Forelimb muscle (tissue), 1 donor: ENCODE data around the gene CHST15. TPM values are rescaled to one million over a fixed set of nuclear protein-coding genes. Genes with fewer than 3 reads are reported as not detected.

Experiments
- DNase-seq: peaks from one replicate; pipeline ENCODE4 v3.0.0-alpha.2; 2013; ENCODE audit warnings: low read depth
- polyA plus RNA-seq: library from polyadenylated mRNA; unstranded; fragments of 120-200 nt; gene quantifications from one replicate; pipeline ENCODE4 v1.2.1, GENCODE V29; 2013; ENCODE audit not compliant: insufficient read length

Gene CHST15
- polyA plus RNA-seq, 1 donor: 13.9 TPM

DNA sequence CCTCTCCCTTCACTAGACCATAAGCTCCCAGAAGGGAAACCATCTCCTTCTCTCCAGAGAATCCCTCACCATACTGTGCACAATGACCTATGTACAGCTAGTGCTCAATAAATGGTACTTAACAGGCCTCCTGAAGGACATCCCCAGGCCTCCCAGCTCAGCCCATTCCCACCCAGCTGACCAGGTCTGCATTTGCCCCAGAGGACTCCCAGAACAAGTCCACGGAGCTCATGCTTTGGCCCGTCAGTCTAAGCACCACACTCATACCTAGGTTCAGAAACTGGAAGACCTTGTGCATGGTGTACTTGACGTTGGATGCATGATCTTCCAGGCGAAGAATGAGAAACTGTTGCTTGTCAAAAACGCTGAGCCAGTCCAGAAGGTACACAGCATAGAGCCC lies 81.3 kb downstream of the CHST15 start:
- DNase-seq: no peak

DNA sequence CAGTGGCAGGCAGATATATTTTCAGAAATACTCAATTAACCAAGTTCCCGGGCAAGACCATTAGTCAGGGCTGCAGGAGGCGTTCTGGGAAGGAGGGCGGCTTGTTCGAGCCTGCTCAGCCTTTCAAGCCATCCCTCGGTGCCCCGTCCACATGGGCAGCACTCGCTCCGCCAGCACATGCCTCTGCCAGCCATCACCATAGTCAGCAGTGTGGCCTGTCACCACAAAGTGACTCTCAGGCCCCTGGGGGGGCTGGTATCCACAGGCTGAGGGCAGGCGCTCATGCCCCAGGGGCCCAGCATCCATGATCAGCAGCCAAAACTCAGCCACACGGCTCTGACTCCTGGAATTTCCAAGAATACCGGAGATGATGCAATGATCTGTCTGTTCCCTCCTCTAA lies 81.9 kb downstream of the CHST15 start:
- DNase-seq: no peak

GRCh38 chr10:124010563-124011131 lies 82.8 kb downstream of the CHST15 start:
- DNase-seq: no peak

GRCh38 chr10:124010024-124010423 lies 83.4 kb downstream of the CHST15 start:
- DNase-seq: no peak

- peak; percentile 77 for DNase-seq
Measured at GRCh38 chr10:124009231-124010015, 84.0 kb downstream of the CHST15 start.

DNA sequence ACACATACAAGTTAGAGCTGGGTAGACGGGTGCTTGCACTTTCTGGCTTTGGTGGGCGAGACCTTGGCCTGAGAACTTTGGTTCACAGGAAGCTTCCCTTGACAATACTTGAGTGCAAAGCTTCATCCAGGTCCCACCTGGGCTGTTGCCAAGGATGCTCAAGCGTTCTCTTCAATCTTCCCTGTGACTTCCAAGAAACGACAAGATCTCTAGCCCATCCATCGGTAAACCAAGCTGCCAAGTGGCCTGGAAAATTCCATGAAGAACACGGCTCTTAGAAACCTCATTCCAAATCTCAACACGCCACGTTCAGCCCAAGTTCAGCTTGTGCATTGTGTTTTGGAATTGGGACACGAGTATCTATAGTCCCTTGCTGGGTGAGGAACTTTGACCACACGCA lies 84.7 kb downstream of the CHST15 start:
- DNase-seq: no peak

DNA sequence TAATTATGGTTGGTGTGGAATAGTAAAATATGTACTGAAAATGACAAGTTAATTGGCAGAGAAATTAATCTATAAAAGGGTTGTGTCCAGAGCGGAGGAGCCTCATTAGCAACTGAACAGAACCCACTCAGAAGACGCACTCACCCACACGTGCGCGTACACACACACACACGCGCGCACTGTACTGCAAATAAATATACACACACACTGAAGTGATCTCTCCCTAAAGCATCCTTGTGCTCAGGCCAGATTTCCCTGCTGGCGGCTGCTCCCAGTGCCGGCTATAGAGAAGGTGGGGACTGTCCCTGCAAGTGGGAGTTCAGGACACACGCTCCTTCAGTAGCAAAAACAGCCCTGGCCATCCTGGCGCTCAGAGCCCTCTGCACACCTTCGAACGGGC lies 85.2 kb downstream of the CHST15 start:
- DNase-seq: no peak

- no peak for DNase-seq
Measured at GRCh38 chr10:124007773-124008145, 85.6 kb downstream of the CHST15 start.

GRCh38 chr10:124007102-124007772 lies 86.2 kb downstream of the CHST15 start:
- DNase-seq: no peak

DNA sequence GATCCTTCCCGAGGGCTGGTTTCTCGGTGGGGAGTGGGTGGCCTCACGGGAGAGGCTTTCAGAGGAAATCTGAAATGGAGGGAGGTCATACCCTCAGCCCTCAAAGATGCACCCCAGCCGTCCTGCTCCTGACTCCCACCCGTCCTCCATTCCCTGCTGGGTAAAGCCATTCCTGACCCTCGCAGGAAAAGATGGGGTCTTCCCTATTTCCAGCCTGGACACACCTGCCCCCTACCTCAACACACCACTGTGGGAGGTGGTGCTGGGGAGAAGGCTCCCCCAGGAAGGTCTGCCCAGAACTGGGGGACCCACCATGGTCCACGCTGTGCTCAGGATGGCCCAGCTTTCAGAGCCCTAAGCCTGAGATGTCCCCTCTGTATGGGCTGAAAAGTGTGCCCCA lies 86.9 kb downstream of the CHST15 start:
- DNase-seq: no peak

- DNase-seq: no peak
Measured at GRCh38 chr10:124005991-124006392, 87.4 kb downstream of the CHST15 start.

DNA sequence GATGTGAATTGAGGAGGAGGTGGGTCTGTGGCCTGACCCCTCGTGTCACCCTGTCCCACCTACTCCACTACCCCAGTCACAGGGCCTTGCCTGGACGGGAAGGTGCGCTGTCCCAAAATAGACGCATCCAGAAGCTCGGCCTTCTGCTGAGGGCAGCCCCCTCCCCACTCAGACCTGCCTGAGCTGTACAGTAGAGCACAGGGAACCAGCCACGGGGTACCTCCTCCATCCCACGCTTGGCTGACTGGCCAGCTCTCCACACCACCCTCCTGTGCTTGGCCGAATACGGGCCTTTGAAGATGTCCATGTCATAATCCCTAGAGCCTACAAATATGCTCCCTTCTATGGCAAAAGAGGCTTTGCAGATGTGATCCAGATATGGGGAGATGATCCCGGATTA lies 88.3 kb downstream of the CHST15 start:
- DNase-seq: no peak

DNA sequence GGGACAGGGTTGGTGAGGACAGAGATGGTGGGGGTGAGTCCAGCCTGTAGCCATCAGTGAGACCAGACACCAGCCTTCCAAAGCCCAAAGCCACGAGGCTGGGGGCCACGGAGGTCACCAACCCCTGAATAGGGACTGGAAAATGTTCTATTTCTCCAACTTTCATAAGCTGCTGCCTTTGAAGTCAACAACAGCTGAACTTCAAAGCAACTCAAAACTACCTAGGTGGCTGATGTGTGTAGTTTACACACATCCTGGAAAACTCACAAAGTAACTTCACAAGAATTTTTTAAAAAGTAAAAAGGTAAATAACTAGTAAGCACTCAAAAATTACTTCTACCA lies 88.8 kb downstream of the CHST15 start:
- DNase-seq: no peak

- DNase-seq: no peak
Measured at GRCh38 chr10:124003871-124004662, 89.3 kb downstream of the CHST15 start.

GRCh38 chr10:124003481-124003870 lies 89.9 kb downstream of the CHST15 start:
- DNase-seq: no peak

GRCh38 chr10:124003070-124003419 lies 90.4 kb downstream of the CHST15 start:
- DNase-seq: no peak

DNA sequence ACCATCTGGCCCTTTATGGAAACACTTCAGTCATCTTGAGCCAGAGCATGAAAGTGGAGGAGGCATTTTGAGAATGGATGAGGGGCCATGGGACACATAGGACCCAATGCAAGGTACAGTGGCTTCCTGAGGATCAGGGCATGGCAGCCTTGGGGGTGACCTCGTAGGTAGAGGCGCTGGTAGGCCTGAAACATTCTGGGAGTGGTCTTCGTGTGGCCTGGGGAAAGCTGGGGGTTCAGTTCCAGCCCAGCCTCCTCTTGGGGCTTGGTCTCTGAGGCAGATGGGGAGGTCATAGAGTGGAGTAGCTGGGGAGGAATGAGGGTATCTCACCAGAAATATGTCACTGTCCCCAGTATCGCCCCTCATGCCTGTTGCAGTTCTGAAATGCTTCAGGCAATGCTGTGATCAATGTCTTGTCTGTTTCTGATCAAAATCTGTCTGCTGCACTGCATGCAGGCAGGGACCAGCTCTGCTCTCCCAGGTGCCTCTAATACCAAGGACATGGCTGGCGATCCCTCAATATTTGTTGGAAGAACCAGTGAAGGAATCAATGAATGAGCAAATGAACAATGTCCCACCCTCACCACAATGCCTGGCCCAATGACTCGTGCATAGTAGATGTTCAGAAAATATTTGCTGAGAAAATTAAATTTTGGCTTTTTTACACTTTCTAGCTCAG lies 90.9 kb downstream of the CHST15 start:
- no peak for DNase-seq

DNA sequence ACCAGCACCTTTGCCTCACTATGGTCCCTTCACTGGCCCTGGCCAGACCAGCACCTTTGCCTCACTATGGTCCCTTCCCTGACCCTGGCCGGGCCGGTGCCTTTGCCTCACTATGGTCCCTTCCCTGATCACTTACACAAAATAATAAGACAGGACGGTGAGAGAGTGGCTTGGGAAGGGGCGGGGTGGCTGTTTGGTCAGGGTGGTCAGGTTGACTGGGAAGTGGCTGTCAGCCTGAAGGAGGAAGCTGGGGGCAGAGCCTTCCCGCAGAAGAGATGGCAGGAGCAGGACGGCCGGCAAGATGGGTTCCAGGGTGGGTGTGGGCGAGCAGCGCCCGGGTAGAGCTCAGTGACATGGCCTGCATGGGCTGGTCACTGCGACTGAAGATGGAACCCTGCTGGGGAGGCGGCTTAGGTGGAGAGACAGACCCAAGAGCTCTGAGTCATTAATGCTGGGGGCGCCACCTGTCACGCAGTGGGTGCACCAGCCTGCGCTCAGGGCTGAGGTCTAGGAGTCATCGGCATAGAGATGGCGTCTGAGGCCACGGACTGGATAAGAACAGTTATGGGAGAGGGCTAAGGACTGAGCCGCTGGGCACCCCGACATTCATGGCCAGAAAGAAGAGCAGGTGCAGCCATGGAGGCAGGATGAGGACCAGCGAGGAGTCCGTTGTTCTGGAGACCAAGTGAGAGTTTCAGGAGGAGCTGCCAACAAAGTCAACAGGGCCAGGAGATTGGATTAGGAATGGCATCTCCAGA lies 91.8 kb downstream of the CHST15 start:
- DNase-seq: no peak

DNA sequence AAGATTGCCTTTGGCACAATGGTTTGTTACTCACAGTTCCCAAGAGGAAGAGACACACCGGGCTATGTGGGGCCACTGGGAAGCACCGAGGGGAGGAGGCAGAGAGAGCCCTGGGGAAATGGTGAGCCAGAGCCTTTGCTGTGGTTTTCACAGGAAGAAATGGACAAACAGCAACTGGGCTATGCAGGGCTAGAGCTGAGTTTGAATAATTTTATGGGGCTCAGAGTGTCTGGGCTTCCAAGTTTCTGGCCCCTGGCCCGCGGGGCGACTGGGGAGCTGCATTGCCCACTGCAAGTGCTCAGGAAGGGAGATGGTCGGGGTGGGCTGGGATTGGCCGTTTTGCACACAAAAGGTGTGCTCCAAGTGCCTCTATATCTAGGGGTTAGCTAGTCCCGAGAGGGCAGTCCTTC lies 92.6 kb downstream of the CHST15 start:
- no peak for DNase-seq

DNA sequence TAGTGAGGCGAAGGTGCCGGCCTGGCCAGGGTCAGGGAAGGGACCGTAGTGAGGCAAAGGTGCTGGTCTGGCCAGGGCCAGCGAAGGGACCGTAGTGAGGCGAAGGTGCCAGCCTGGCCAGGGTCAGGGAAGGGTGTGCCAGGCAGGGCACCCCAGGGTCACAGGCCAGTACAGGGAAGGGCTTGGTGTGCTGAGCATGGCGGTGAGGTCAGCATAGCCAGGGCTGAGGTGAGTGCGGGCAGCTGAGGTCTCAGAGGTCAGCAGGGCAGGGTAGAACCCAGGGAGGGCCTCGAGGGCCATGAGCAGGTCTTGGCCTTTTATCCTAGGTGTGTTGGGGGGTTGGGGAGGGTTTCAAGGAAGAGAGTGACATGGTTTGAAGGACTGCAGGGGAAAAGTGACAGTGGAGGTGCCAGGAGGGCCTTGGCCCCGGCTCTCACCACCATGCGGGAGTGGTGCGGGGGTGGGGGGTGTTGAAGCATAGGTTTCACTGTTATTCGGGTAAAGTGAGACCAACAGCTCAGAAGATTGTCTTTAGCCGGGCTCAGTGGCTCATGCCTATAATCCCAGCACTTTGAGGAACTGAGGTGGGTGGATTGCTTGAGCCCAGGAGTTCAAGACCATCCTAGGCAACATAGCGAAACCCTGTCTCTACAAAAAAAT lies 93.3 kb downstream of the CHST15 start:
- DNase-seq: no peak

DNA sequence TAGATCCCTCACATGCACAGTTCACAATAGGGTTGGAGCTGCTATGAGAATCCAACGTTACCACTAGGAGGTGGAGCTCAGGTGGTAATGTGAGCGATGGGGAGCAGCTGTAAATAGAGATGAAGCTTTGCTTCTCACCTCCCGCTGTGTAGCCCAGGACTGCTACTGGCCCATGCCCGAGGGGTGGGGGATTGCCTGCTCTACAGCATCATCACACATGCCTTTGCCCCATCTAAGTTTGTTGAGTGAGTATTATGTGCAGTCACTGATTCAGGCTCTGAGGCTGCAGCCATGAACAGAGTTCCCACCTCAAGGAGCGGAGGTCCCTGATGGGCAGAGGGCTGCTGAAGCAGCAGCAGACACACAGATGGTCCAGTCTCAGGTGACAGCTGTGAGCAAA lies 94.1 kb downstream of the CHST15 start:
- DNase-seq: no peak
